OCI-LY7 (cell line): ENCODE data around the gene FOXJ2.

Source experiments
- EZH2phosphoT487 ChIP-seq: fragments of 200-600 bp; sonication (generic); IDR thresholded peaks from 2 replicates; pipeline ENCODE4 v1.6.1; 2018; ENCODE audit warnings: low read depth, borderline replicate concordance, mild to moderate bottlenecking, mixed run types, antibody characterized with exemption, low read length, moderate library complexity, mixed read lengths
- TF ChIP-seq, protein P1 (sequence below): fragments of 200-600 bp; sonication (generic); conservative IDR thresholded peaks from 2 replicates; pipeline ENCODE4 v1.5.1; 2014; ENCODE audit warnings: mild to moderate bottlenecking, antibody characterized with exemption, low read length, moderate library complexity, mixed read lengths

DNA sequence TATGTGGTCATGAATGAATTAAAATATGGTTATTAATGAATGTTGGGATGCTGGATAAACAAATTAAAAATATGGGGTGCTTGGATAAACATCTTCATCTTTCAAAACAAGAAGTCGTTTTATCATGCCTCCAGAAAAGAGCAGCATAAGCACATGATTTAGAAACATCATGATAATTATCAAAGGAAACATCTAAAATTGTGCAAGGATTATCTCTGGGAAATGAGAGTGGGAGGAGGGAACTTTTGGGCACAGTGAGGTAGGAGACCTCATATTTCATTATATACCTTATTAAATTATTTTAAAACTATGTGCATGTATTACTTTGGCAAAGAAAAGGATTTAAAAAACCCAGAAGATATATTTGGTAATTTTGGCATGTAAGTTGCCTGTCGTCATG, 24.8 kb downstream of the FOXJ2 start:
- TF ChIP-seq, protein P1, sequence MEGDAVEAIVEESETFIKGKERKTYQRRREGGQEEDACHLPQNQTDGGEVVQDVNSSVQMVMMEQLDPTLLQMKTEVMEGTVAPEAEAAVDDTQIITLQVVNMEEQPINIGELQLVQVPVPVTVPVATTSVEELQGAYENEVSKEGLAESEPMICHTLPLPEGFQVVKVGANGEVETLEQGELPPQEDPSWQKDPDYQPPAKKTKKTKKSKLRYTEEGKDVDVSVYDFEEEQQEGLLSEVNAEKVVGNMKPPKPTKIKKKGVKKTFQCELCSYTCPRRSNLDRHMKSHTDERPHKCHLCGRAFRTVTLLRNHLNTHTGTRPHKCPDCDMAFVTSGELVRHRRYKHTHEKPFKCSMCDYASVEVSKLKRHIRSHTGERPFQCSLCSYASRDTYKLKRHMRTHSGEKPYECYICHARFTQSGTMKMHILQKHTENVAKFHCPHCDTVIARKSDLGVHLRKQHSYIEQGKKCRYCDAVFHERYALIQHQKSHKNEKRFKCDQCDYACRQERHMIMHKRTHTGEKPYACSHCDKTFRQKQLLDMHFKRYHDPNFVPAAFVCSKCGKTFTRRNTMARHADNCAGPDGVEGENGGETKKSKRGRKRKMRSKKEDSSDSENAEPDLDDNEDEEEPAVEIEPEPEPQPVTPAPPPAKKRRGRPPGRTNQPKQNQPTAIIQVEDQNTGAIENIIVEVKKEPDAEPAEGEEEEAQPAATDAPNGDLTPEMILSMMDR, result no peak
- no peak for TF ChIP-seq EZH2phosphoT487
